DOHH2 (cell line): Measurements from ENCODE around the gene ELL3.

Source experiments
- CTCF ChIP-seq: fragments of 200-600 bp; sonication (generic); IDR thresholded peaks from one replicate; pipeline ENCODE4 v1.5.1; 2014; ENCODE audit warnings: antibody characterized with exemption, mild to moderate bottlenecking, low read depth, low read length; ENCODE audit not compliant: poor library complexity, severe bottlenecking
- EZH2phosphoT487 ChIP-seq: fragments of 200-600 bp; sonication (generic); IDR thresholded peaks from 2 replicates; pipeline ENCODE4 v1.6.1; 2017; ENCODE audit warnings: borderline replicate concordance, mild to moderate bottlenecking, antibody characterized with exemption, low read length, moderate library complexity, mixed read lengths

GRCh38 chr15:43794269-43795037 is 17.7 kb upstream of the ELL3 start:
- TF ChIP-seq CTCF (no peak), EZH2phosphoT487 (no peak)
